Stomach (tissue), 4 donors: Measurements from ENCODE around the gene CNDP2.

ENCODE experiments used
- POLR2A ChIP-seq, 4 donors: fragments of 450-650 bp; IDR thresholded peaks; one replicate each; pipeline ENCODE4 v1.6.1; 2016; ENCODE audit warnings: antibody characterized with exemption in 4 of 4, control low read depth in 2 of 4, mild to moderate bottlenecking in 1 of 4, moderate library complexity in 1 of 4
- POLR2AphosphoS5 ChIP-seq, 3 donors: sonication (generic); formaldehyde crosslinking; IDR thresholded peaks; one replicate each; pipeline ENCODE4 v1.6.1; 2016; ENCODE audit warnings: antibody characterized with exemption in 3 of 3

GRCh38 chr18:74463983-74464382 is 32.2 kb upstream of the CNDP2 start:
- TF ChIP-seq POLR2A (IDR thresholded peaks at IDR 0.05), result no peak
- TF ChIP-seq POLR2AphosphoS5 (IDR thresholded peaks at IDR 0.05), result no peak
